Keratinocyte (primary cell): ENCODE data around the gene ERH. TPM values are rescaled to one million over a fixed set of nuclear protein-coding genes. Genes with fewer than 3 reads are reported as not detected.

Experiments used
- DNase-seq: peaks from one replicate; pipeline ENCODE4 v3.0.0-alpha.2; 2011; ENCODE audit warnings: low read depth, missing footprints, low spot score
- FAIRE-seq: peaks from 2 replicates; lab custom pipeline; 2011; peaks lifted over from hg19 to GRCh38; lab: Jason Lieb, UNC
- H2AFZ ChIP-seq: 2 replicates; pipeline ENCODE4 v1.6.0; 2012; ENCODE audit warnings: low read length, control low read depth, inconsistent platforms; ENCODE audit not compliant: control insufficient read depth
- H3K27ac ChIP-seq: 2 replicates; pipeline ENCODE4 v1.5.1; 2011; ENCODE audit warnings: low read length; ENCODE audit not compliant: control insufficient read depth, insufficient read depth
- H3K27me3 ChIP-seq: 3 replicates; pipeline ENCODE4 v1.6.0; 2011; ENCODE audit warnings: low read length; ENCODE audit not compliant: control insufficient read depth, insufficient read depth; ENCODE audit errors: extremely low read depth
- H3K36me3 ChIP-seq, 2 experiments: 2 replicates in 1 of 2; 3 replicates in 1 of 2; pipeline ENCODE4 v1.5.1; 2011; ENCODE audit warnings: low read length in 2 of 2, mild to moderate bottlenecking in 1 of 2; ENCODE audit not compliant: control insufficient read depth in 2 of 2, insufficient read depth in 2 of 2; ENCODE audit errors: extremely low read depth in 1 of 2
- H3K4me1 ChIP-seq: 3 replicates; pipeline ENCODE4 v1.5.1; 2011; ENCODE audit warnings: low read length; ENCODE audit not compliant: control insufficient read depth, insufficient read depth; ENCODE audit errors: extremely low read depth
- H3K4me2 ChIP-seq: 3 replicates; pipeline ENCODE4 v1.6.0; 2011; ENCODE audit warnings: low read depth, low read length; ENCODE audit not compliant: control insufficient read depth, insufficient read depth; ENCODE audit errors: extremely low read depth
- H3K4me3 ChIP-seq, 3 experiments: fragments of 200-600 bp in 1 of 3; sonication (generic) in 1 of 3; 2 replicates in 2 of 3; 3 replicates in 1 of 3; pipeline ENCODE4 v1.5.1; 2011 to 2016; ENCODE audit warnings: low read length in 3 of 3, mild to moderate bottlenecking in 3 of 3, control low read depth in 2 of 3, inconsistent platforms in 1 of 3, low read depth in 1 of 3, mixed read lengths in 1 of 3, mixed run types in 1 of 3, moderate library complexity in 1 of 3; ENCODE audit not compliant: control insufficient read depth in 2 of 3, insufficient read depth in 2 of 3; ENCODE audit errors: extremely low read depth in 1 of 3
- H3K79me2 ChIP-seq: 2 replicates; pipeline ENCODE4 v1.6.0; 2012; ENCODE audit warnings: low read length; ENCODE audit not compliant: control insufficient read depth, insufficient read depth
- H3K9ac ChIP-seq: 3 replicates; pipeline ENCODE4 v1.6.0; 2011; ENCODE audit warnings: low read length; ENCODE audit not compliant: control insufficient read depth, insufficient read depth; ENCODE audit errors: extremely low read depth
- H3K9me1 ChIP-seq: 3 replicates; pipeline ENCODE4 v1.6.0; 2011; ENCODE audit warnings: low read length; ENCODE audit not compliant: control insufficient read depth, insufficient read depth; ENCODE audit errors: extremely low read depth
- H3K9me3 ChIP-seq: 2 replicates; pipeline ENCODE4 v1.5.1; 2012; ENCODE audit warnings: low read depth, low read length; ENCODE audit not compliant: control insufficient read depth
- H4K20me1 ChIP-seq: 3 replicates; pipeline ENCODE4 v1.6.0; 2011; ENCODE audit warnings: low read length; ENCODE audit not compliant: control insufficient read depth, insufficient read depth; ENCODE audit errors: extremely low read depth
- EZH2 ChIP-seq: IDR thresholded peaks from one replicate; pipeline ENCODE4 v1.6.1; 2012; ENCODE audit warnings: inconsistent platforms, mild to moderate bottlenecking, low read length, moderate library complexity
- dilution Hi-C: fragments of 300-500 bp; cut with MboI; formaldehyde crosslinking; loops from one replicate; pipeline ENCODE4 v1.7.0; 2020; ENCODE audit warnings: low sequenced_read_pairs; ENCODE audit not compliant: extremely low pct_ligation_motif_present
- polyA plus RNA-seq, 5 experiments: library from polyadenylated mRNA; depleted of rRNA in 3 of 5; stranded (reverse) in 3 of 5; stranded (forward) in 1 of 5; unstranded in 1 of 5; fragments of >200 nt; gene quantifications; 1 replicate in 1 of 5; 2 replicates in 3 of 5; 3 replicates in 1 of 5; pipeline versions ENCODE4 v1.2.1 to v1.2.3, GENCODE V29; 2011 to 2012; ENCODE audit warnings: missing spikeins in 2 of 5, low read depth in 1 of 5, low replicate concordance in 1 of 5
- TF ChIP-seq, protein P1 (sequence below), 3 experiments: IDR thresholded peaks in 1 of 3; conservative IDR thresholded peaks in 1 of 3; optimal IDR thresholded peaks in 1 of 3; 2 replicates in 2 of 3; 3 replicates in 1 of 3; pipeline versions ENCODE3 to v1.5.1; 2011; ENCODE audit warnings: low read length in 3 of 3, mild to moderate bottlenecking in 3 of 3, moderate library complexity in 2 of 3, control low read depth in 1 of 3, inconsistent platforms in 1 of 3; ENCODE audit not compliant: insufficient read depth in 2 of 3; ENCODE audit errors: extremely low read depth in 1 of 3

Gene ERH
- polyA plus RNA-seq, 1 donor (not counting 4 experiments of a cell fraction or from before 2014, with no cell fraction given) = 256 TPM

DNA sequence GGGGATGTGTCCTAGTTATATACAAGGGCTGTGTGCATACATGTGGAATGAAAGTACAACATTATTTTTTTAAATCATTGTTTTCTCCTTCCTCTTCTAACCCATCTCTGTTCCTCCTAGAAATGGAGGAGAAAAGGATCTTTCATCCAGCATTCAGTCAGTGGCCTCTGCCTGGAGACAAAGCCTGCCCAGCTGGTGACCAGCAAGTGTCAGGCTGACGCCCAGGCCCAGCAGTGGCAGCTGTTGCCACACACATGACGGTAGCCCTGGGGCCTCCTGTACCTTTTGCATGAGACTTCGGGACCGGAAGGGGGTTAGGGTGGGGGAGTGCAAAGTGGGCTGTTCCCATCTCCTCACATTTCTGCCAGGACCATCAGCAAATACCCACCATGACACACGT, 46.2 kb downstream of the ERH start:
- H3K9me1 ChIP-seq = no peaks in the 10 kb centered on the region
- H3K4me3 ChIP-seq = no peak overlapping the region
- peaks cover 12% of the 10 kb centered on the region for H3K27me3 ChIP-seq
- FAIRE-seq (no peak), DNase-seq (no peak)
- no peak overlapping the region for H3K9ac ChIP-seq
- H3K36me3 ChIP-seq = no peaks in the 10 kb centered on the region
- TF ChIP-seq, protein P1, sequence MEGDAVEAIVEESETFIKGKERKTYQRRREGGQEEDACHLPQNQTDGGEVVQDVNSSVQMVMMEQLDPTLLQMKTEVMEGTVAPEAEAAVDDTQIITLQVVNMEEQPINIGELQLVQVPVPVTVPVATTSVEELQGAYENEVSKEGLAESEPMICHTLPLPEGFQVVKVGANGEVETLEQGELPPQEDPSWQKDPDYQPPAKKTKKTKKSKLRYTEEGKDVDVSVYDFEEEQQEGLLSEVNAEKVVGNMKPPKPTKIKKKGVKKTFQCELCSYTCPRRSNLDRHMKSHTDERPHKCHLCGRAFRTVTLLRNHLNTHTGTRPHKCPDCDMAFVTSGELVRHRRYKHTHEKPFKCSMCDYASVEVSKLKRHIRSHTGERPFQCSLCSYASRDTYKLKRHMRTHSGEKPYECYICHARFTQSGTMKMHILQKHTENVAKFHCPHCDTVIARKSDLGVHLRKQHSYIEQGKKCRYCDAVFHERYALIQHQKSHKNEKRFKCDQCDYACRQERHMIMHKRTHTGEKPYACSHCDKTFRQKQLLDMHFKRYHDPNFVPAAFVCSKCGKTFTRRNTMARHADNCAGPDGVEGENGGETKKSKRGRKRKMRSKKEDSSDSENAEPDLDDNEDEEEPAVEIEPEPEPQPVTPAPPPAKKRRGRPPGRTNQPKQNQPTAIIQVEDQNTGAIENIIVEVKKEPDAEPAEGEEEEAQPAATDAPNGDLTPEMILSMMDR (optimal IDR thresholded peaks at IDR 0.05 in 1 of 3, IDR thresholded peaks at IDR 0.05 in 1 of 3, conservative IDR thresholded peaks at IDR 0.05 in 1 of 3; ENCODE audit: extremely low read depth in 1 of 3, insufficient read depth in 2 of 3, low read length in 3 of 3) = no peak
- no peak for TF ChIP-seq EZH2
- no peaks in the 10 kb centered on the region for H3K9me3 ChIP-seq
- dilution Hi-C loops = no loop called here
- H3K4me2 ChIP-seq = no peak overlapping the region
- H4K20me1 ChIP-seq = no peaks in the 10 kb centered on the region
- no peaks in the 10 kb centered on the region for H3K4me1 ChIP-seq
- H3K27ac ChIP-seq = no peak overlapping the region
- no peaks in the 10 kb centered on the region for H3K79me2 ChIP-seq
- no peak overlapping the region for H2AFZ ChIP-seq

DNA sequence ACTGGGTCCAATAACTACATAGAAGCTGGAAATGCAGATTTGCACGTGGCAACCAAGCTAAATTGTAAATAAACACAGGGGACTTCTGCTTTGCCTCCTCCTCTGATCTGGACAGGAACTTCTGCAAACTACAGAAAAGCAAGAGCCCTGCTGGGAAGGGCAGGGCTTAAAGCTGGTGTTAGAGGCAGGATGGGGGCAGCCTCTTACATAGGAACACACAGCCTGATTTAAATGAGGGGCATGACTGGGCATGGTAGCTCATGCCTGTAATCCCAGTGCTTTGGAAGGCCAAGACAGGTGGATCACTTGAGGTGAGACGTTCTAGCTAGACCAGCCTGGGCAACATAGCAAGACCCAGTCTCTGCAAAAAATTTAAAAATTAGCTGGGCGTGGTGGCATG, 46.7 kb downstream of the ERH start:
- Histone ChIP-seq H3K36me3 (no peaks in the 10 kb centered on the region), H3K79me2 (no peaks in the 10 kb centered on the region), H3K9me3 (no peaks in the 10 kb centered on the region), H3K4me2 (no peak overlapping the region), H4K20me1 (no peaks in the 10 kb centered on the region), H3K4me3 (no peak overlapping the region), H2AFZ (no peak overlapping the region), H3K4me1 (no peaks in the 10 kb centered on the region), H3K27me3 (peaks cover 12% of the 10 kb centered on the region), H3K9me1 (no peaks in the 10 kb centered on the region), H3K27ac (no peak overlapping the region), H3K9ac (no peak overlapping the region)
- dilution Hi-C loops = no loop called here
- DNase-seq = no peak
- FAIRE-seq = no peak
- TF ChIP-seq, protein P1 (optimal IDR thresholded peaks at IDR 0.05 in 1 of 3, IDR thresholded peaks at IDR 0.05 in 1 of 3, conservative IDR thresholded peaks at IDR 0.05 in 1 of 3; ENCODE audit: extremely low read depth in 1 of 3, insufficient read depth in 2 of 3, low read length in 3 of 3) = no peak
- TF ChIP-seq EZH2 = no peak
